Activated T-cell treated with anti-CD3 and anti-CD28 coated beads, Interleukin-2, amount 50 U/mL, for 24 hours (primary cell): ENCODE measurements around the gene INAVA.

Source experiments
- DNase-seq: peaks from one replicate; pipeline ENCODE4 v3.0.0-alpha.2; 2020
- H3K27ac Mint-ChIP-seq: 2 replicates; pipeline ENCODE4 v1.8.0; 2020; ENCODE audit warnings: mild to moderate bottlenecking, mixed read lengths
- H3K27me3 Mint-ChIP-seq: 2 replicates; pipeline ENCODE4 v1.8.0; 2020; ENCODE audit warnings: mixed read lengths
- H3K36me3 Mint-ChIP-seq: 2 replicates; pipeline ENCODE4 v1.8.0; 2020; ENCODE audit warnings: low read depth, mixed read lengths
- H3K4me1 Mint-ChIP-seq: 2 replicates; pipeline ENCODE4 v1.8.0; 2020; ENCODE audit warnings: low read depth, mixed read lengths
- H3K4me3 Mint-ChIP-seq: 2 replicates; pipeline ENCODE4 v1.8.0; 2020; ENCODE audit warnings: mild to moderate bottlenecking, moderate library complexity, mixed read lengths
- H3K9me3 Mint-ChIP-seq: 2 replicates; pipeline ENCODE4 v1.8.0; 2020; ENCODE audit warnings: mixed read lengths

The INAVA gene

DNA sequence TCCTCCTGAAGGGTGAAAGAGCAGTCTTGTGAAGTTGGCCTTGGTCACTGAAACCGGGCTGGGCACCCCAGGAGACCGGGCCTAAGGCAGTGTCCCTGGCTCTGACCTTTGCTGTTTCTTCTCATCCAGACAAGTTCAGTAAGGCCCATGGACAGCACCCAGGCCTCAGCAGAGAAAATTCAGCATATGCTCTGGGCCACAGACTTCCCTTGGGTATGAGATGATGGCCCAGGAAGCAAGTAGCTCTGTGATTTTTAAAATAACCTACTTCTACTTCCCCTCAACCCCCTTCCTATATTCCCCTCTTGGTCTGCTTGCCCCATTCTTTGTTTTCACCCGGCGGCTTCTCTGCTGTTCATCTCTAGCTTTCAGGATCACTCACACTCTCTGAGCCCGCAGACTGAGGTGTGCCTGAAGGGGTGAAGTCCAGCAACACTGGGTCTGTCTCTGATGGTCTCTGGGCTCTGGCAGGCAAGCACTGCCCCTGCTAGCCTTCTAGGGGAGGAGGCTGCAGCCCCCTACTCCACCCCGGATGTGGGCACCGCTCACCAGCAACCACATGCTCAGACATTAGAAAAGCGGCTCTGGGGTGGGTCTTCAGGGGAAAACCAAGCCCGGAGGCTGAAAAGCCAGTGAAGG lies 24.8 kb upstream of the INAVA start:
- Mint-ChIP-seq H3K9me3 (no peaks in the 10 kb centered on the region), H3K36me3 (no peaks in the 10 kb centered on the region), H3K27ac (no peak overlapping the region), H3K4me1 (peaks cover 62% of the 10 kb centered on the region), H3K4me3 (no peak overlapping the region), H3K27me3 (peaks cover 59% of the 10 kb centered on the region)
- no peak for DNase-seq

DNA sequence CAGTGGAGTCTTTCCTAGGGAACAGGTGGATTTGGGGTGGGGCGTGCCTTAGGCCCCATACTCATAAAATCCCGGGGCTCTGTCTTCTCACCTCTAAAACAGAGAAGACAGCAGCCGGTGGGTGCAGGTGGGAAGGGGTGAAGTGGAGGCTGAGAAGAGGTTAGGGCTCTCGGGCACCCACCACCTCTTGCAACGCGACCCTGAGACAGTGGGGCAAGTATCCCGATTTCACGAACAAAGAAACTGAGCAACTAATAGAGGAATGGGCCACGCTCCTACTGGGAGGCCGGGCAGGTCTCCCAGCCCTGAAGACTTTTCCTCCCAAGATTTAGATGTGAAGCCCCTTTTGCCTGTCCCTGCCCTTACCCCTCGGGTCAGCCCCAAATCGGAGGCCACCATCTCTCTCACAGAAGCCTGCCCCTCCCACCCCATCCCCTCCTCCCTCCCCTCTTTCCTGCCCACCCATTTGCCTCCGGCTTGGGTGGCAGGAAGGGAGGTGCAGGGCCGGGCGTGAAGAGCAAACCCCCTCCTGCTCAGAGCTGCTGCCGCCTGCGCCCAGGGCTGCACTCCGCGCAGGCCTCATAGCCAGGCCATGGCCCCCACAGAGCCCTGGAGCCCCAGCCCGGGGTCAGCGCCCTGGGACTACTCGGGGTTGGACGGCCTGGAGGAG lies 22.1 kb upstream of the INAVA start, which contains the start of gene GPR25:
Gene GPR25, plus strand, starts transcription at position 536 of the 670 bp plus-strand sequence. Its CDS starts 57 bp downstream, at position 593.
- H3K4me3 Mint-ChIP-seq: no peak within 1 kb of the TSS
- H3K36me3 Mint-ChIP-seq: no peaks in the 10 kb centered on the region
- DNase-seq: no peak
- no peak within 1 kb of the TSS for H3K27ac Mint-ChIP-seq
- peaks cover 54% of the 10 kb centered on the region for H3K4me1 Mint-ChIP-seq
- peaks cover 68% of the 10 kb centered on the region for H3K27me3 Mint-ChIP-seq
- no peaks in the 10 kb centered on the region for H3K9me3 Mint-ChIP-seq

DNA sequence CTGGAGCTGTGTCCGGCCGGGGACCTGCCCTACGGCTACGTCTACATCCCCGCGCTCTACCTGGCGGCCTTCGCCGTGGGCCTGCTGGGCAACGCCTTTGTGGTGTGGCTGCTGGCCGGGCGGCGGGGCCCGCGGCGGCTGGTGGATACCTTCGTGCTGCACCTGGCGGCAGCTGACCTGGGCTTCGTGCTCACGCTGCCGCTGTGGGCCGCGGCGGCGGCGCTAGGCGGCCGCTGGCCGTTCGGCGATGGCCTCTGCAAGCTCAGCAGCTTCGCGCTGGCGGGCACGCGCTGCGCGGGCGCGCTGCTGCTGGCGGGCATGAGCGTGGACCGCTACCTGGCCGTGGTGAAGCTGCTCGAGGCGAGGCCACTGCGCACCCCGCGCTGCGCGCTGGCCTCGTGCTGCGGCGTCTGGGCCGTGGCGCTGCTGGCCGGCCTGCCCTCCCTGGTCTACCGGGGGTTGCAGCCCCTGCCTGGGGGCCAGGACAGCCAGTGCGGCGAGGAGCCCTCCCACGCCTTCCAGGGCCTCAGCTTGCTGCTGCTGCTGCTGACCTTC lies 21.5 kb upstream of the INAVA start:
- no peaks in the 10 kb centered on the region for H3K36me3 Mint-ChIP-seq
- no peak overlapping the region for H3K27ac Mint-ChIP-seq
- H3K4me3 Mint-ChIP-seq: no peak overlapping the region
- H3K9me3 Mint-ChIP-seq: no peaks in the 10 kb centered on the region
- no peak for DNase-seq
- peaks cover 58% of the 10 kb centered on the region for H3K4me1 Mint-ChIP-seq
- H3K27me3 Mint-ChIP-seq: peaks cover 66% of the 10 kb centered on the region

DNA sequence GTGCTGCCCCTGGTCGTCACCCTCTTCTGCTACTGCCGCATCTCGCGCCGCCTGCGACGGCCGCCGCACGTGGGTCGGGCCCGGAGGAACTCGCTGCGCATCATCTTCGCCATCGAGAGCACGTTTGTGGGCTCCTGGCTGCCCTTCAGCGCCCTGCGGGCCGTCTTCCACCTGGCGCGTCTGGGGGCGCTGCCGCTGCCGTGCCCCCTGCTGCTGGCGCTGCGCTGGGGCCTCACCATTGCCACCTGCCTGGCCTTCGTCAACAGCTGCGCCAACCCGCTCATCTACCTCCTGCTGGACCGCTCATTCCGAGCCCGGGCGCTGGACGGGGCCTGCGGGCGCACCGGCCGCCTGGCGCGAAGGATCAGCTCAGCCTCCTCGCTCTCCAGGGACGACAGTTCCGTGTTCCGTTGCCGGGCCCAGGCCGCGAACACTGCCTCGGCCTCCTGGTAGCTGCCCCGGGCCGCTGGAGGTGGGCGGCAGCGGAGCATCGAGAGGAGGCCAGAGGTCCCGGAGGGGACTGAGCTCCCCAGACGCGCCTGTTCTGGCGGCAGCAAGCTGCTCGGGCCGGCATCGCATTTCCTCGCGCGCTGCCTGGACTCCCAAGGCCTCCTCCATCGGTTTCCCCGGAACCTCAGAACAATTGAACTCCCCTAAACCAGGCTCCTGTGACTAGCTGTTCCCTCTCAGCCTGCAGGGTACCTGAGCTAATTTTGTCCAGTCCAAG lies 20.9 kb upstream of the INAVA start:
- DNase-seq: no peak
- H3K9me3 Mint-ChIP-seq: no peaks in the 10 kb centered on the region
- H3K27me3 Mint-ChIP-seq: peaks cover 69% of the 10 kb centered on the region
- no peak overlapping the region for H3K4me3 Mint-ChIP-seq
- H3K27ac Mint-ChIP-seq: no peak overlapping the region
- no peaks in the 10 kb centered on the region for H3K36me3 Mint-ChIP-seq
- peaks cover 65% of the 10 kb centered on the region for H3K4me1 Mint-ChIP-seq

DNA sequence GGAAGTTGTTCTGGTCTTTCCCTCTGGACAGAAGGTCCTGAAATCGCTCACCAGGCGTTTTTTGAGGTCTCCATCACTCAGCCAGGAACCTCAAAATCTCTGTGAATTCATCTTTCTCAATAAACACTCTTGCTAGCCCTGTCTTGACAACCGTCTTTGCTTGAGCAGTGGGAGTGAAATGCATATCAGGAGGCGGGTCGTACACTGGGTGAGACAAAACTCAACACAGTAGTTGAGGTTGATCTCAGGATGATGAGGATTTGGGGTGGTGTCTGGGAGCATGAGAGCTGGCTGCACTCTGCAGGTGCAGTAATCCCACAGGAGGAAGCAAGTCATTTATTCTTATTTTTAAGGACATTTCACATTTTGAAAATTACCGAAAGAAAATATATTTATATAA lies 20.0 kb upstream of the INAVA start:
- no peak for DNase-seq
- Mint-ChIP-seq H3K4me3 (no peak overlapping the region), H3K27ac (no peak overlapping the region), H3K9me3 (no peaks in the 10 kb centered on the region), H3K4me1 (peaks cover 61% of the 10 kb centered on the region), H3K36me3 (no peaks in the 10 kb centered on the region), H3K27me3 (peaks cover 65% of the 10 kb centered on the region)

DNA sequence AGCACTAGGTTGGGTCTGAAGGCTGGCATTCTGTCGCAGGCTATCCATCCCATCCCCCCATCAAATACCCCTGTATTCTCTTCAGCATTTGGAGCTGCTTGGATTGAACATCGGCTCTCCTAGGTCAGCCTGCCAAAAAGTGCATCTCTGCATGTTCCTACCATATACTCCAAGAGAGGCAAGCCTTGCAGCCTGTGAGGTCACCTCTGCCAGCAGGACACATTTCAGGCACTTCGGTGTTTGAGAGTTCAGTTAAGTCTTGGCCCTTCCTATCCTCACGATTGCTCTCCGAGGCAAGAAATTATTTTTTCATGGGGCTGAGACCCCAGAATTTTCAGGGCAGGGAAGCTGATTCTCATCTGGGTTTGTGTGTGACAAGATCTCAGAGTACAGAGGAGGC lies 19.3 kb upstream of the INAVA start:
- H3K9me3 Mint-ChIP-seq: no peaks in the 10 kb centered on the region
- no peak for DNase-seq
- no peak overlapping the region for H3K27ac Mint-ChIP-seq
- no peaks in the 10 kb centered on the region for H3K36me3 Mint-ChIP-seq
- peaks cover 63% of the 10 kb centered on the region for H3K27me3 Mint-ChIP-seq
- peaks cover 60% of the 10 kb centered on the region for H3K4me1 Mint-ChIP-seq
- H3K4me3 Mint-ChIP-seq: no peak overlapping the region

DNA sequence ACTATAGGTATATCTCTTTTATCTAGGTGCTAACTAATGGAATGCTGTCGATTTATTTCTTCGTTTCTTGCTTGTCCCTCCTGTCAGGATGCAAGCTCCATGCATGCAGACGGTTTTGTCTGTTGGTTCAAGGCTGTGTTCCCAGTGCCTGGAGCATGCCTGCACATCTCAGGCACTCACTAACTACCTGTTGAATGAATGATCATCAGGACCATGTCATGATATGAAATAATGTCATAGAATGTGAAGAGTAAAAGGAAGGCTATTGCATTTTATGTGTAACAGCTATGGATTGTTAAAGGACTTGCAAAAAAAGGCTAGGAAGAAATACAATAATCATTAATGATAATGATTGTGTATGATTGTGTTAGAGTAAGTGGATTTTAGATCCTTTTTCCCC lies 17.7 kb upstream of the INAVA start:
- H3K9me3 Mint-ChIP-seq: no peaks in the 10 kb centered on the region
- no peak overlapping the region for H3K27ac Mint-ChIP-seq
- DNase-seq: no peak
- H3K4me1 Mint-ChIP-seq: peaks cover 56% of the 10 kb centered on the region
- peaks cover 52% of the 10 kb centered on the region for H3K27me3 Mint-ChIP-seq
- no peaks in the 10 kb centered on the region for H3K36me3 Mint-ChIP-seq
- H3K4me3 Mint-ChIP-seq: no peak overlapping the region

DNA sequence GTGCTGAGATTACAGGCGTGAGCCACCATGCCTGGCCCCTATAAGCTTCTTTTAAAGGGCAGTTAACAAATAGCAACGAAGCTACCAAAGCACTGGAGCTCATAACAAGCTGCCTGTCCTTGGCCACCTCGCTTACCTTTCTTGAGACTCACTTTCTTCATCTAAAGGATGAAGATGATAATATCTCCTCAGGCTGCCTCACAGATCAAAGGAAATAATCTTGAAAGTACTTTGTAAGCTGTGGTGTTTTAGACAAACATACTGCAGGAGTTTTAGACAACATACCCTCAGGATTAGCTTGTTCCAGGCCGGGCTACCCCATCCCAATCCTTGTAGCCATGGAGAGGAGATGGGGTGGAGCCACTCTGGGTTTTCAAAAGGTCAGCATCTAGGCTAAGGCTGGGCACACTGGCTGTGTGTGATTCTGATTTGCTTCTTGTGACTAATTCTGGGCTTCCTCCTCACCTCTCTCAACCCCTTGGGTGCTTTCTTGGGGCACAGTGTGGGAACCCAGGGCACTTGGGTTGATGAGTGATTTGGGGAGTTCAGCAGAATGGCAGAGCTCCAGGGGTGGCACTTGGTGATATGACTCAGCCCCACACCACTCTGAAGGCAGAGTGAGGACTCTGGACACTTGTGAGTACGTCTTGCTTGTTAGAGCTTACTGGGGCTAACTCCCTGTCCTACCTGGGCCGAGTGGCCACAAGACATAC lies 16.7 kb upstream of the INAVA start:
- H3K4me1 Mint-ChIP-seq: peaks cover 53% of the 10 kb centered on the region
- DNase-seq: peak; percentile 66
- H3K27ac Mint-ChIP-seq: peak overlapping the region; percentile 80
- no peak overlapping the region for H3K4me3 Mint-ChIP-seq
- no peaks in the 10 kb centered on the region for H3K9me3 Mint-ChIP-seq
- H3K27me3 Mint-ChIP-seq: peaks cover 48% of the 10 kb centered on the region
- H3K36me3 Mint-ChIP-seq: no peaks in the 10 kb centered on the region

DNA sequence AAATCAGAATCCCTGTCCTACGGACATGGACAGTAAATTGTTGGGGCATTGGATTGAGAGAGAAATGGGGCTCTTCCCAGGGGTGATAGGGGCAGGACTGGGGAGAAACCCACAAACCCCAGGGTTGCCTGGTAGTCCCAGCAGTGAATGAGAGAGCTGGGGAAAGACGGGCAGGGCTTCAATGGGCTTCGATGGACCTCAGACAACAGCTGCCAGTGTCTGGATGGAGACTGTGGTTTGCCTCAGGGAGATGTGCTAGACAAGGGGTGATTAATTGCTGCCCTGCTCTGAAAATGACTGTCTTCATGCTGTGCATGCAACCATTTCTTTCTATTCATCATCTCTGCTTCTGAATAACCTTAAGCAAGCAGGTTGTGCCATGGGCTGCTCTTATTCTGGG lies 14.5 kb upstream of the INAVA start:
- Mint-ChIP-seq H3K36me3 (no peaks in the 10 kb centered on the region), H3K27ac (peak overlapping the region; percentile 71), H3K27me3 (peaks cover 35% of the 10 kb centered on the region), H3K4me1 (peaks cover 47% of the 10 kb centered on the region), H3K4me3 (no peak overlapping the region), H3K9me3 (no peaks in the 10 kb centered on the region)
- peak; percentile 50 for DNase-seq

DNA sequence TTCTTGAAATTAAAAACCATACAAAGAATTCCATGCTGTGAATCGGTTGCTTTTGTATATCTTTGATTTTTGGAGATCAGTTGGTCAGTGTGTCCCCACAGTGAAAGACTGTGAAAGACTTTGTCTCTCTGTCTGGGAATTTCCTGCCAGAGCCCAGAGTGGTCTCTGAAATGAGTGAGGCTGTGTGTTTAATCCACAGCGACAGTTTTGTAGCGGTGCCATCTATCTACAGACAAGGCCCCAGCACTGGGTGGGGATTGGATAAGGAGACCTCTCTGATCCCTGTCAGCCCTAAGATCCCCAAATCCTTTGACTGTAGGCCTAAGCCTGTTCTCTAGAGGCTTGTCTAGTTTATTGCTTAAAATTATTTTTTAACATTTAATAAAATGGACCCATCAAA lies 11.6 kb upstream of the INAVA start:
- H3K4me3 Mint-ChIP-seq: no peak overlapping the region
- peaks cover 21% of the 10 kb centered on the region for H3K27me3 Mint-ChIP-seq
- no peak for DNase-seq
- no peaks in the 10 kb centered on the region for H3K9me3 Mint-ChIP-seq
- H3K27ac Mint-ChIP-seq: no peak overlapping the region
- peaks cover 47% of the 10 kb centered on the region for H3K4me1 Mint-ChIP-seq
- no peaks in the 10 kb centered on the region for H3K36me3 Mint-ChIP-seq

DNA sequence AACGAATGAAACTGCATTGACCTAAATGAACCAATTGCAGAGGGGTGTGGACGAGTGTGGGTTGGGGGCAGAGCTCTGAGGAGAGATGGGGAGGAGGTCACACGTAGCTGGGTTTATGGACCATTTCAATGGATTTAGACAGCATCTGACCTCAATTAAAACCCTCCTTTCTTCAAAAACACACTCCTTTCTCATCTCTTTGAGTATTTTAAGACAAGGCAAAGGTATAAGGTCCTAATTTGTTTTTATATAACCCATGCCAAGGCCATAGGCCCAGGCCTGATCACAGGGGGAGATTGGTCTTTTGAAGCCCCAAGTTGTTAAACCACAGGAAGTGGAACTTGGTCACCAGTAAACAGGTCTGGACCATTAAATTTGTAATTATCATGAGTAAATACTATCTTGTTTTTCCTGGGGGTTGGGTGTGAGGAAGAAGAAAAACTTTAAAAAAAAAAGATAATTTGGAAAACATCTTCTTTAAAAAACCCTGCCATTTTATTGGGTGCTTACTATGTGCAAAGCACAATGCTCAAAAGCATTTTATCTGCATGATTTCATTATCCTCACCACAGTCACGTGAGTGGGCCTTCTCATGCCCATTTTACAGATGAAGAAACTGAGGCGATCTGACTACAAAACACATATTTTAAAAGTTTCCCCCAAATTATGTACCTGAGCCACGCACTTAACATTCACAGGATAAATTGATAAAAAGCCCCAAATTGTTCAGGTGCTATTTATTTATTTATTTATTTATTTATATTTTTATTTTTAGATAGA lies 8.9 kb upstream of the INAVA start:
- no peaks in the 10 kb centered on the region for H3K36me3 Mint-ChIP-seq
- no peak overlapping the region for H3K4me3 Mint-ChIP-seq
- no peak overlapping the region for H3K27ac Mint-ChIP-seq
- H3K4me1 Mint-ChIP-seq: peaks cover 57% of the 10 kb centered on the region
- peaks cover 21% of the 10 kb centered on the region for H3K27me3 Mint-ChIP-seq
- no peaks in the 10 kb centered on the region for H3K9me3 Mint-ChIP-seq
- no peak for DNase-seq

DNA sequence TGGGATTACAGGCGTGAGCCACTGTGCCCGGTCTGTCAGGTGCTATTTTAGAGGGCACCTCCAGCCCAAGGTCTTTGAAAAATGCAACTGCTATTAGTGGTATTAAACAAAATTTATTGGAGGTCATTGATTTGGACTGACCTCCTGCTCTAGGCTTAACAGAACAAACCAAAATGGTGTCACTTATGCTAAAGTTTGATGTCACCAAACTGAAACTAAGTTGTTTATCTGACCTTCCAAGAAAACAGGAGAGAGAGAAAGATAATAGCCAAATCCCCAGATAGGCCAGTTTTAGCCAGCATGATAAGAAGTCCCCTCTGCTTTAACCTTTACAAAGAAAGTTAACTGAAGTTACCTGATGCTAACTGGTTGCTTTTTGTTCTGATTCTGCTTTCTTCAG lies 8.1 kb upstream of the INAVA start:
- Mint-ChIP-seq H3K36me3 (no peaks in the 10 kb centered on the region), H3K4me1 (peaks cover 55% of the 10 kb centered on the region), H3K27ac (no peak overlapping the region), H3K4me3 (no peak overlapping the region), H3K9me3 (no peaks in the 10 kb centered on the region), H3K27me3 (peaks cover 21% of the 10 kb centered on the region)
- no peak for DNase-seq

DNA sequence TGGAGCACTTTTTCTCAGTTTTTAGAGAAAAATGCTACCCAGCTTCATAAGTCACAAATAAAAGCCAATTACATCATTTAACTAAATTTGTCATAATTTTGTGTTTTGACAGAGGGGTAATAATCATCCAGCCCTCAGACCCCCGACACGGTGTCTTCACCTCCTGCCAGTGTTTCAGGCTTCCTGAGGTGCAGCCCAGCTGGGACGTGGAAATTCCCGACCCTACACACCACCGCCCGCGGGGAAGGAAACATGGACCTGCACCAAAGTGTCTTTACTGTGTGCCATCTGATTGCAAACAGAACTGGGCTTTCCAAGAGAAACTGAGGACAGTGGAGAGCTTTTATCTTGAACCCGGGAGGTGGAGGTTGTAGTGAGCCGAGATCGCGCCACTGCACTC lies 7.7 kb upstream of the INAVA start:
- Mint-ChIP-seq H3K27me3 (peaks cover 25% of the 10 kb centered on the region), H3K4me3 (peak overlapping the region; percentile 8), H3K27ac (peak overlapping the region; percentile 33), H3K36me3 (no peaks in the 10 kb centered on the region), H3K4me1 (peaks cover 60% of the 10 kb centered on the region), H3K9me3 (no peaks in the 10 kb centered on the region)
- DNase-seq: peak; percentile 29
